ENCODE results near the gene CES2. TPM values are rescaled to one million over a fixed set of nuclear protein-coding genes. Genes with fewer than 3 reads are reported as not detected.

CES2 gene
- total and polyA plus RNA-seq, 9 of the 15 experiments (the other 6 are each of a cell fraction or from before 2014, with no cell fraction given), result 2.2 to 37.9 (median 24.4) TPM

- TF ChIP-seq MAX (CRISPR knock-in tag; IDR thresholded peaks at IDR 0.05), result 0 out of 2 replicates have a peak, but pooled peaks have one; percentile 32
These were observed 25.9 kb downstream of the CES2 start, which contains the start of gene CES3 (continued) for GRCh38 chr16:66961065-66961744.

GRCh38 chr16:66961914-66962313 is 26.6 kb downstream of the CES2 start:
- H3K79me2 ChIP-seq (ENCODE audit: control insufficient read depth, insufficient read depth, low read length), result no peaks in the 10 kb centered on the region
- no TSS peak for BruUV-seq (replicated peaks)
- H3K4me1 ChIP-seq (replicated peaks in 1 of 2; ENCODE audit: control insufficient read depth in 2 of 2, insufficient read depth in 2 of 2, low read length in 2 of 2), result peaks cover 0 to 7% of the 10 kb centered on the region in 2 experiments; a peak in 2 of 5 replicates
- peaks cover 2 to 13% of the 10 kb centered on the region in 2 experiments; a peak in 2 of 5 replicates for H3K27me3 ChIP-seq (ENCODE audit: control insufficient read depth in 2 of 2, insufficient read depth in 2 of 2, low read length in 2 of 2)
- in situ Hi-C loops (cut with MboI), result loop anchor here (25.0 kb wide), 2 partner anchors 200 to 450 kb away; partner anchors contain the start of genes B3GNT9, FBXL8, HSF4 and NOL3
- H3K4me3 ChIP-seq, result no peak overlapping the region
- ATAC-seq, result no peak
- H3K9me1 ChIP-seq (ENCODE audit: control insufficient read depth, insufficient read depth, low read length), result no peaks in the 10 kb centered on the region
- no peaks in the 10 kb centered on the region for H3K9me3 ChIP-seq (replicated peaks; ENCODE audit: control insufficient read depth, insufficient read depth, low read depth, low read length)
- no peak for DNase-seq (ENCODE audit: extremely low read depth in 1 of 4, low spot score in 3 of 4)
- intact Hi-C loops (cut with micrococcal nuclease), result no loop called here
- no peaks in the 10 kb centered on the region for H4K20me1 ChIP-seq (replicated peaks; ENCODE audit: control insufficient read depth, insufficient read depth, low read length)
- H3K27ac ChIP-seq (ENCODE audit: extremely low read depth, low read depth, low read length), result no peak overlapping the region
- no peak overlapping the region for H2AFZ ChIP-seq (ENCODE audit: low read depth, low read length)
- WGBS (ENCODE audit: insufficient coverage, low coverage, missing lambda C conversion rate), result 40% methylated on average over 5 of the region's 5 CpGs
- H3K9ac ChIP-seq (ENCODE audit: insufficient read depth in 1 of 2, low read depth in 2 of 2, low read length in 2 of 2), result peak overlapping the region in 1 of 2 experiments; percentile 5; a peak in 1 of 4 replicates
- no peaks in the 10 kb centered on the region for H3K36me3 ChIP-seq (ENCODE audit: control insufficient read depth, insufficient read depth, low read length)
- CTCF ChIA-PET (ENCODE audit: low intra/inter-chr PET ratio), result interaction anchor here (2.1 kb wide), 1 partner anchor 54 kb away, joined by 9 read pairs; no protein-coding TSS in a partner anchor
- POLR2A ChIA-PET, result interaction anchor here (1.1 kb wide), 1 partner anchor 28 kb away, joined by 4 read pairs; no protein-coding TSS in a partner anchor
- FAIRE-seq, result no peak
- no peak overlapping the region; the same call in 1 of the 2 replicates for H3K4me2 ChIP-seq (ENCODE audit: insufficient read depth, low read length)
- TF ChIP-seq MCM5 (IDR thresholded peaks at IDR 0.05; ENCODE audit: low read depth) (no peak), KLF13 (tag; IDR thresholded peaks at IDR 0.05; ENCODE audit: borderline replicate concordance, low read depth) (no peak), BACH1 (tag; IDR thresholded peaks at IDR 0.05) (no peak), ZNF77 (CRISPR knock-in tag; IDR thresholded peaks at IDR 0.05) (no peak), RAD51 (IDR thresholded peaks at IDR 0.05; ENCODE audit: borderline replicate concordance, low read depth) (no peak), SUPT5H (IDR thresholded peaks at IDR 0.05) (no peak), TAF9B (IDR thresholded peaks at IDR 0.05; ENCODE audit: partially characterized antibody) (no peak), ZNF407 (IDR thresholded peaks at IDR 0.05; ENCODE audit: low read depth) (no peak), HNRNPUL1 (IDR thresholded peaks at IDR 0.05; ENCODE audit: low read length) (no peak), CBX1 (IDR thresholded peaks at IDR 0.05; ENCODE audit: low read depth) (no peak)
